Left renal cortex interstitium (tissue), 4 donors: ENCODE measurements around the gene SASH1. TPM values are rescaled to one million over a fixed set of nuclear protein-coding genes. Genes with fewer than 3 reads are reported as not detected.

ENCODE experiments used
- DNase-seq, 4 donors: peaks; one replicate each; pipeline ENCODE4 v3.0.0-alpha.2; 2013; ENCODE audit warnings: low read depth in 4 of 4, low spot score in 2 of 4, missing footprints in 1 of 4
- polyA plus RNA-seq, 4 donors: library from polyadenylated mRNA; unstranded; fragments of 120-200 nt; gene quantifications; one replicate each; pipeline ENCODE4 v1.2.1, GENCODE V29; 2013; ENCODE audit not compliant: insufficient read length in 4 of 4

The SASH1 gene
- polyA plus RNA-seq, 4 donors = 26.8 to 31.7 (median 28.3) TPM

DNA sequence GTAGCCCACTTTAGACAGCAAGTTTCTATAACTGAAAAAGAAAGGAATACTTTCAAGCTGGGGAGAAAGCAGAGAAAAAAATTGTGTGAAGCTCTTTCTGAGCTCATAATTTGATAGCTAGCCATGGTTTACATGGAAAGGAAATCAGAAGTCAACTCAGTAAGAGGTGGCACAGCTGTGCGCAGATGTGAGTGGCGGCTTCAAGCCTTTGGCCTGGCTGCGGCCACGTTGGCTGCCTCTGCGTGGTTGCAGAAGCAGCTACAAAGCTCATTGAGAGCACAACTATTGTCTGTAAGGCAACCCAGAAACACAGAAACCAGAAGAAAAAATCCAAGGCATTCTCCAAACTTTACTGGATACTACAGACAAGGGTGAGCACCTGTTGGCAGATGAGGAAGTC, 136.9 kb downstream of the SASH1 start:
- DNase-seq = no peak

- no peak for DNase-seq
These were observed 144.8 kb downstream of the SASH1 start for GRCh38 chr6:148487461-148487860.

- no peak for DNase-seq
These were observed 149.1 kb downstream of the SASH1 start for GRCh38 chr6:148491638-148492251.

- DNase-seq = no peak
These were observed 150.1 kb downstream of the SASH1 start for GRCh38 chr6:148492654-148493290.

GRCh38 chr6:148493424-148493823, 150.8 kb downstream of the SASH1 start:
- DNase-seq = no peak

GRCh38 chr6:148494226-148494625, 151.6 kb downstream of the SASH1 start:
- DNase-seq = no peak

- DNase-seq = no peak
These were observed 152.4 kb downstream of the SASH1 start for GRCh38 chr6:148495029-148495428.

DNA sequence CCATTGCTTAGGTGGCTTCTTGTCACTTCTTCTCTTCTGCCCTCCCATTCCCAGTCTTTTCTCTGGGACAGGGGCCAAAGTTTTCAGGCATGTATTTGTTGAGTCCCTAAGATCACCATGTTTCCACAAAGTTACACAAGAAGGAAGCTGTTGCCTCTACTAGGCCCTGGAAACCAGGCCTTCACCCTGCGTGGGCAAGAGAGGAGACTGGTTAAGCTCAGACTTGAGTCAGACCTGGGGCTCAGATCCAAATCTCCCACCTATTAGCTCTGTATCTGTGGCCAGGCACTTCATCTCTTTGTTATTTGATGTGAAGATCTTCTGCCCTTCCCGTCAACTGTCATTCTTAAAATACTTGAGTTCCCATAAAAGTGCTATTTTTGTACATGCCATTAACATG, 154.6 kb downstream of the SASH1 start:
- no peak for DNase-seq

DNA sequence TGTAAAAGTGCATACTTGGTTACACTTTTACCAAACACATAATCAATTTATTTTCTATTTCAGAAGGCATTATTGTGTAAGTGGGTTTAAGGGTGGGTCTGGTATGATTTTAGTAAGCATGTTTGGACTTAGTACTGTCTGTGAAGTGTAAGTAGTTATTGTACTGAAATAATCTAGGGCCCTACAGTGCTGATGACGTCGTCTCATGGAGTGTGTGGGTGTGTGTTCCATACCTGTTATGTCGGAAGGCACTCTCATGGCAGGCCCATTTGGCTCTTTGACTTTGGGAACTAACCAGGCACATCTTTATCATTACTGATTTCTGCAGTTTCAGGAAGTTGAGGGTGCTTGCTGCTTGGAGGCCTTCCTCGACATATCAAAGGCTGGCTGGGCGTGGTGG, 155.1 kb downstream of the SASH1 start:
- DNase-seq = no peak

DNA sequence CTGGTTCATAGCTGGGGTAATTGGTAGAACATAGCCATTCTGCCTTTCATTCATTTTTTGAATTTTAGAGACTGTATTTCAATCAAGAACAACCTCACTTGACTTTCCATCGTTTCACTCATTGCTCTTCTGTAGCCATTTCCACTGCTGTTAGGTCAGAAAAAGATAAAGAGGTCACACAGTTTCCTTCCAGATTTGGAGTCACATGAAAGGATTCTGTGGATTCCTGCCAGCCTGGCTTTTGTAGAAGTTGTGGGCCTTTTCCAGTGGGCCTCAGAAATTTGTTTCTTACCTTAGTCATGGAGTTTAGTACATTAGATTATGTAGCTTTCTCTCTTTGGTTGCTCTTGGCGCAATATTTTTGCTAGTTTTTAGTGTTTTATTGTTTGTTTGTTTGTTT, 157.8 kb downstream of the SASH1 start:
- no peak for DNase-seq

DNA sequence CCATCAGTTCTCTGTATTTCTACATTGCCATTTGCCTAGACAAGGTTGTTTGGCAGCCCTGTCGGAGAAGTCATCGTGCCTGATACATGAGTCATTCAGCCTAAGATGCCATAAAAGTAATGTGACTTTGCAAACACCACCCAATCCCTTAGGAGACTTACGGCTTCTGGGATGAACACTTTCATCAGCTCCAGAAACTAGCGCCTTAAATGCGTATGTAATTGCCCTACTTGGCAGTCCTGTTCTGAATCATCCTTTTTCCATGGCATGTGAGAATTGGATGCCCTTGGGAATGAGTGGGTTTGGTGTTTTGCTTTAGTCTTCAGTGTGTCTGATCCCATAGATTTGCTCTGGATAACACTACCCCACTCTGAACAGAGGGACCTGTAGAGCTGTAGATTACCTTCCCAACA, 158.5 kb downstream of the SASH1 start:
- DNase-seq = no peak

DNA sequence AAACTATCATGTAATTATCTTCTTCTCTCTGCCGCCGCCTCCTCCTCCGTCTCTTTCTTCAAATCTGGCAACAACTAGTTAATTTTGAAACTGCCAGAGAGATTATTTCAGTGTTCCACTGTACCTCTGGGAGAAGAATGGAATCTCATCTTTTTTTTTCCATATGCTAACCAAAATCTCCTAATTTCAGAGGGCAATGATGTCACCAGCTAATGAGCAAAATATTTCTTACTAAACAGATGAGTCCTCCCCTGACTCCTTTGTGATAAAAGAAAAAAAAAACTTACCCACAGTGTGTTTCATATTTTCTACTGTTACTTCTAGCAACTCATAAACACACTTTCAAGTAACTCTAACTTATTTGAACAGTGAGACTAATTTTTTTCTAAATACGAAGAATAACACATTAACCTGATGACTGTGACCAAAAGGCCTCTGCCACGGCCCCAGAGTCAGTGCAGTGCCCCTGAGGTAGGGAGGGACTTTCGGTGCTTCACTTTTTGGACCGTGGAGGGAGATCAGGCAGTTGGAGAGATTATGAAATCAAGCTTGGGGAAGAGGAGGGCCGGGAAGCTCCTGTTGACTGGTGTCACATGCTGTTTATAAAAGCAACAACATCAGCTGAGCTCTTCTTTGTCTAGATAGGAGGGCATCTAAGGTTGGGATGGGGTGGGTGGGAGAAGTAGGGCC, 159.6 kb downstream of the SASH1 start:
- DNase-seq = no peak

DNA sequence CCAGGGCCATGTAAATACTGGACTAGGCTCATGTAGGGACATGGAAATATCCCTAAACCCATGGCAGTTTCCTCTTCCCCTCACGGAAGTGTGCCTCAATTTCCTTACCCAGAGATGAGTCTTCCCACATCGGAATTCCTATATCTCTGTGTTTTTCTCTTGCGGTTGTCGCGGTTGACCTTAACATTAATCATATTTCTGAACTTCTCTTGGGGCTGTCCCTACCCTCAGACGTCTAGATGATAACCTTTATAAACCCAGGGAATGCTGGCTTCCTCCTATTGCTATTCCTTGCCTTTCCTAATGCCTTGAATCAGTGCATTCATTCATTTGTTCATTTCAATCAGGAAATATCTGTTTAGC, 160.1 kb downstream of the SASH1 start:
- no peak for DNase-seq

DNA sequence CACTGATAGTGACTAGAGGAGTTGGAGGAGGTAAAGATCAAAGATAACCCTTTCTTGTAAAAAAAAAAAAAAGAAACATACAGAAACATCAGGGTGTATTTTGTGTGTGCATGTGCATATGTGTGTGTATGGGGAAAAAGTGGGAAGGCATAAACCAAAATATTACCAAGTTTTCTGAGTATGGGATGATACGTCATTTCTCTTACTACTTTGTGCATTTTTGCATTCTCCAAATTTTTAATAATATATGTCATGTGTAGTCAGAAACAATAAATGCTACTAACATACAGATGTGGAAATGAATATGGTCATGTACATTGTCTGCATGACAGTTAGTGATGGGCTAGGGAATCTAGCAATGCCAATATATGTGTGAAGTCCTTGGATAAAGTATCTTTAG, 161.1 kb downstream of the SASH1 start:
- DNase-seq = no peak

- DNase-seq = no peak
These were observed 165.1 kb downstream of the SASH1 start for GRCh38 chr6:148507774-148508173.

DNA sequence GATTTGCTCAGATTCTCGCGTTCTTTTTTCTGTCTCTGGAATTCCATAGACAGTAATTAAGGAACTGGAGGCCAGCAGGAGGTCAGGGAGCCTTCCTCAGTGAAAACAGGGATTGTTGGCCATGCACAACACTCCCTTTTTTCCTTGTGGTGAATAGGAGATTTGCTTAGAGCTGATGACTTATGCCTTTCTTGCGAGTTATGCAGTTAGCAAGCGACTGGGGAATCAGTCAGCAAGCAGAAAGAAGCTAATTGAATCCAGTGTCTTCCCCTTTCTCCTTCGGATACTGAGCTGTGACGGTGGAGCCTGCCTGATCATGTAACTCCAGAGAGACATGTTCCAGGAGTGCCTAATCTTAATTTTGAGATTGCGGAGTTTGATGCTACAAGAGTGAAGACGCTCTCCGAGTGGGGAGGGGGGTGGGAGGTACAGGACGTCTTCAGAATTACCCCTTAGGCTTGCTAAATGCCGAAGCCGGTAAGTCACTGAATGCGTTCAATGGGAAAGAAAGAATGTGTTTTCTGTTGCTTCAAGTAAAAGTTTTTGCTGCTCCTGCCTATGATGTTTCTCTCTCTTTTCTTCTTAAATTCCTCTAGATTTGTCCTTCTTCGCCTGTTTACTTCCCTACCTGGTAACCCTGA, 165.9 kb downstream of the SASH1 start:
- peak in 3 of 4 donors; percentile 39 to 51 (median 48) for DNase-seq

DNA sequence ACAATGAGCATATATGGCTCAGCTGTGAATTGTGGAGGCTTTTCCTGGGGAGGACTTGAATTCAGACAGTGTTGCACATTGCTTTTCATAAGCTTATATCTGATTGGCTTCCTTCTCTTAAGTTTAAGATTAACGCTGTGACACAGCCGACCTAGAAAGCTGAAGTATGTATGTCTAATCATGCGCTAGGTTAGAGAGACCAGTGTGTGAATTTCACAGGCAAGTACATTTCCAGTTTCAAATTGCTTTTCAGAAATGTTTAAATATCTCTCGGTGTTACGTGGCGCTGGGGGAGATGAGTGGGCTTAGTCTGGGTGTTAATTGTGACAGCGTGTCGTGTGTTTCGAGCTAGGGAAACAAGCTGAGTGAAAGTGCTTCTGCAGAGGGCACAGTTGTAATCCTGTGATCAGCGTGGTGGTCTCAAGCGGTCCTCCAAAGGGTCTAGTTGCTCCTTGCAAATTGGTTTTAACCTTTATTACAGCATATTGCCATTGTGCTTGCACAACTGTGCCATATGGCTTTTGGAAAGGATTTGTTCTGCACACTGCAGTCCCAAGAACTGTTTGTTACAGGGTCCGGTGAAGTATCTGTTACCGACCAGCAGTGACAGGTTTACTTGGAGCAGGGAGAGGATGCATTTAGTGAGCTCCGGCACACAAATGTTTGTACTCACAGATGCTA, 166.6 kb downstream of the SASH1 start:
- peak in 1 of 4 donors; percentile 29 for DNase-seq

DNA sequence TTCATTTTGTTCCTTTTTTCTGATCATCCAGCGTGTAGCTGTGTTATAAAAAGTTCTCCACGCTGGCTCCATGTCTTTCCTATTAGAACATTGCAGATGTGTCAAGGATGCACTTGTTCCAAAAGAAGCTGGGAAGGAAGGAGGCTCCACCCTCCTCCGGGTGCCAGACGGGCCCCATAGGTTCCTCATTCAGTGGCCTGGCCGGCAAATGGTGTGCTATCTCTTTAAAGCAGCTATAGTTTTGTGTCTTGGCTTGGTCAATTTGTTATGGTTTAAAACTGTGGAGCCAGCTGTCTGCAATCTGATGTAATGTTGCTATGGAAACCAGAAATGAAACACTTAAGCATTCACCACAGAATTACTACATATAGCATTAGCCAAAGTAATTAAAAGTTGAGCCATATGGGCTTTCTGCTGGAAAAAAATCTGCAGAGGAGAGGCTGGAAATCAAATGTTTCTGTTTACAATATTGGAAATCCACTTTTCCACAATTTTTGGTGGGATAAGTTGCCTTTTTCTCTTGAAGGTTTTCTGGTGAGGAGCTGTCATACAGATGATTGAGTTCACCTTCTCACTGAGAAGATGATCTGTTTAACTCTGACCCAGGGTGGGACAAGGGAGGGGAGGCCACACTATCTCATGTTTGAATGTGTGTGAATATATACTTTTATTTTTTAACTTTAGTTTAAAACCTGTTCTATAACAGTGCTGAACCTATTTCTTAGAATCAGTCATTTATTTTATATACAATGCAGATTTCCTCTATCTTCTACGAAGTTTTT, 167.4 kb downstream of the SASH1 start:
- peak in 3 of 4 donors; percentile 53 to 70 (median 61) for DNase-seq

DNA sequence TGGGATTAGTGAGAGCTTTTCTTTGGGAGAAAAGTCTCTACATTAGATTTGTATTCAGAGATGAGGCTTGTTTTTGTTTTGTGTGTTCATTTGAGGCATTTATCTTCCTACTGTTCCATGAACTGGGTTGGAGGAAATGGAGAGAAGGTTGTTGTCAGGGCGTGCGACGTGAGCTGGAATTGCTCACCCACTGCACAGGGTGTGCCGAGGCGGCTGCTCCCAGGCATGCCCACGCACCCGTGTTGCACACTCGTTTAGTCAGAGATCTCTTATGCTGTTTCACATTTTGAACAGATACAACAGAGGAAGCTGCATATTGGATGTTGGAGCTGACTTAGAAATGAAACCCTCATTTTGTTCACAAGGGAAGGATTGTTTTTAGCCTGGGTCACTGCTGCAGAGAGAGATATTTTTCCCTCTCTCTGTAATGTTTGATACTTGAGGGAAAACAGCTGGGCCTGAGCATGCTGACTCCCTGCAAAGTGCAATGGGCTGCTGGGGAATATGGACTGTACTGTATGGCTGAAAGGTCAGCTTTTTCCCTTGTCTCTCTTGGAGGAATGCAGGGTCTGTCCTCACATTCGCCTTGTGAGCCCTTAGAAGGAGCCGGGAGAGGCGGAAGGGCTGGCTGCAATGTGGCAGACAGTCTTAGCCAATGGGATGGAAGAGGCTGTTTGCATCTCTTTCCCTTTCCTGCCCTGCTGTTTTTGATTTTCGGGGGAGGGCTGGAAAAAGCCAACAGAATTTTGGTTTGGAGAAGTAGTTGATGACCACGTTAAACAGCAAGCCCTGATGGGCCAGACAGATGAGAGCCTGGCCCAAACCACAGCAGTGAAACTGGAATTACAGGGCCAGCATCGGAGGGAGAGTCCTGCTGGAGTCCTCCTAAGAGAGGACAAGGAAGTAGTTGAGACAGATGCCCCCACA, 170.8 kb downstream of the SASH1 start:
- peak in 2 of 4 donors; percentile 64 for DNase-seq
